Astrocyte (in vitro differentiated cells and primary cell): Measurements from ENCODE around the gene ADCY5.

Source experiments
- EZH2 ChIP-seq: IDR thresholded peaks from 2 replicates; pipeline ENCODE4 v1.6.1; 2012; ENCODE audit warnings: mild to moderate bottlenecking, low read length, inconsistent platforms; ENCODE audit not compliant: insufficient read depth
- TF ChIP-seq, protein P1 (sequence below): IDR thresholded peaks from 2 replicates; pipeline ENCODE4 v1.5.1; 2011; ENCODE audit warnings: low read depth, mild to moderate bottlenecking, inconsistent platforms, low read length, moderate library complexity; ENCODE audit not compliant: insufficient read depth

DNA sequence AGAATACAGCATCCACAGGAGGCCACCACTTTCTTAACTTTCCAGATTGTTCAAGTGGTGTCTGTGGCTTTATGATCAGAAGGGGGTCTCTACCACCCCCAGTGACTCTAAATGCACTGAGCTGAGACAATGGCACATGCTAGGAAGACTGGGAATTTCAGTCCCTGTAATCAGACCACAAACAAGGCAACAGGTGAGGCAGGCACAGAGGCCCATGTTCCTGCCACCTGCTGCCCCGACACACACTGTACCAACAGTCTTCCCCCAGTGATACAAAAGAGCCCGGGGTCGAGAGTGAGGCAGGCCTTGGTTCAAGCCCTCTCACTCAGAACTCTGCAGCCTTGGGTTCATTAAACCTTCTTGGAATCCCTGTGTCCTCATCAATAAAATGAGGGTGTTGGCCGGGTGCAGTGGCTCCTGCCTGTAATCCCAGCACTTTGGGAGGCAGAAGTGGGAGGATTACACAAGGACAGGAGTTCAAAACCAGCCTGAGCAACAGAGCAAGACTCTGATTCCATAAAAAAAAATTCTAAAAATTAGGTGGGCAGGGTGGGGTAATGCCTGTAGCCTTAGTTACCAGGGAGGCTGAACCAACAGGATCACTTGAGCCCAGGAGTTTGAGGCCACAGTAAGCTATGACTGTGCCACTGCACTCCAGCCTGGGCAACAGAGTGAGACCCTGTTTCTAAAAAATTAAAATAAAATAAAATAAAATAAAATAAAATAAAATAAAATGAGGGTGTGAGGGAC lies 55.8 kb downstream of the ADCY5 start:
- TF ChIP-seq, protein P1, sequence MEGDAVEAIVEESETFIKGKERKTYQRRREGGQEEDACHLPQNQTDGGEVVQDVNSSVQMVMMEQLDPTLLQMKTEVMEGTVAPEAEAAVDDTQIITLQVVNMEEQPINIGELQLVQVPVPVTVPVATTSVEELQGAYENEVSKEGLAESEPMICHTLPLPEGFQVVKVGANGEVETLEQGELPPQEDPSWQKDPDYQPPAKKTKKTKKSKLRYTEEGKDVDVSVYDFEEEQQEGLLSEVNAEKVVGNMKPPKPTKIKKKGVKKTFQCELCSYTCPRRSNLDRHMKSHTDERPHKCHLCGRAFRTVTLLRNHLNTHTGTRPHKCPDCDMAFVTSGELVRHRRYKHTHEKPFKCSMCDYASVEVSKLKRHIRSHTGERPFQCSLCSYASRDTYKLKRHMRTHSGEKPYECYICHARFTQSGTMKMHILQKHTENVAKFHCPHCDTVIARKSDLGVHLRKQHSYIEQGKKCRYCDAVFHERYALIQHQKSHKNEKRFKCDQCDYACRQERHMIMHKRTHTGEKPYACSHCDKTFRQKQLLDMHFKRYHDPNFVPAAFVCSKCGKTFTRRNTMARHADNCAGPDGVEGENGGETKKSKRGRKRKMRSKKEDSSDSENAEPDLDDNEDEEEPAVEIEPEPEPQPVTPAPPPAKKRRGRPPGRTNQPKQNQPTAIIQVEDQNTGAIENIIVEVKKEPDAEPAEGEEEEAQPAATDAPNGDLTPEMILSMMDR = no peak
- no peak for TF ChIP-seq EZH2
